ENCODE data around the gene LPAR6.

LPAR6 gene

GRCh38 chr13:48443442-48444208 lies 30.7 kb upstream of the LPAR6 start:
- TF ChIP-seq ISL1 (CRISPR knock-in tag; IDR thresholded peaks at IDR 0.05), result no peak
- no peak for TF ChIP-seq TCF4 (CRISPR knock-in tag; IDR thresholded peaks at IDR 0.05; ENCODE audit: borderline replicate concordance)
- no peak for TF ChIP-seq SNAI2 (CRISPR knock-in tag; IDR thresholded peaks at IDR 0.05)
- TF ChIP-seq ZFP3 (CRISPR knock-in tag; IDR thresholded peaks at IDR 0.05), result no peak
- no peak for TF ChIP-seq CSDC2 (CRISPR knock-in tag; IDR thresholded peaks at IDR 0.05)
- TF ChIP-seq CSRNP3 (CRISPR knock-in tag; IDR thresholded peaks at IDR 0.05), result no peak
- TF ChIP-seq GLIS3 (CRISPR knock-in tag; IDR thresholded peaks at IDR 0.05), result no peak
- TF ChIP-seq ZNF70 (CRISPR knock-in tag; IDR thresholded peaks at IDR 0.05), result no peak
- TF ChIP-seq ARNTL (CRISPR knock-in tag; IDR thresholded peaks at IDR 0.05; ENCODE audit: borderline replicate concordance, low read depth), result no peak
- TF ChIP-seq ZNF565 (CRISPR knock-in tag; conservative IDR thresholded peaks at IDR 0.05; ENCODE audit: low read depth), result no peak
- TF ChIP-seq OSR1 (CRISPR knock-in tag; IDR thresholded peaks at IDR 0.05), result no peak
- TF ChIP-seq ZFP30 (CRISPR knock-in tag; IDR thresholded peaks at IDR 0.05), result no peak
- ATAC-seq, result no peak

- no peak; the same call in 1 of the 3 replicates for ATAC-seq
- TF ChIP-seq CREB5 (CRISPR knock-in tag; IDR thresholded peaks at IDR 0.05; ENCODE audit: low read depth) (no peak), ZNF8 (CRISPR knock-in tag; IDR thresholded peaks at IDR 0.05) (no peak)
These were observed 24.5 kb upstream of the LPAR6 start for GRCh38 chr13:48437371-48437770.

GRCh38 chr13:48436661-48437288 lies 23.9 kb upstream of the LPAR6 start:
- ATAC-seq, result no peak
- TF ChIP-seq ZNF565 (CRISPR knock-in tag; conservative IDR thresholded peaks at IDR 0.05; ENCODE audit: low read depth), result no peak

- no peak for ATAC-seq
- TF ChIP-seq ZNF565 (CRISPR knock-in tag; conservative IDR thresholded peaks at IDR 0.05; ENCODE audit: low read depth) (no peak), TOX (CRISPR knock-in tag; IDR thresholded peaks at IDR 0.05; ENCODE audit: borderline replicate concordance) (no peak), OSR1 (CRISPR knock-in tag; IDR thresholded peaks at IDR 0.05) (no peak), ZNF8 (CRISPR knock-in tag; IDR thresholded peaks at IDR 0.05) (no peak), POU6F1 (CRISPR knock-in tag; IDR thresholded peaks at IDR 0.05; ENCODE audit: borderline replicate concordance, low read depth) (no peak), CSDC2 (CRISPR knock-in tag; IDR thresholded peaks at IDR 0.05) (no peak), GLIS3 (CRISPR knock-in tag; IDR thresholded peaks at IDR 0.05) (no peak)
These were observed 21.3 kb upstream of the LPAR6 start for GRCh38 chr13:48434200-48434599.

GRCh38 chr13:48431987-48432615 lies 19.2 kb upstream of the LPAR6 start:
- TF ChIP-seq OSR1 (CRISPR knock-in tag; IDR thresholded peaks at IDR 0.05) (no peak), ZFP3 (CRISPR knock-in tag; IDR thresholded peaks at IDR 0.05) (no peak), TOX (CRISPR knock-in tag; IDR thresholded peaks at IDR 0.05; ENCODE audit: borderline replicate concordance) (no peak), TCF4 (CRISPR knock-in tag; IDR thresholded peaks at IDR 0.05; ENCODE audit: borderline replicate concordance) (no peak), ZC3H10 (CRISPR knock-in tag; IDR thresholded peaks at IDR 0.05) (no peak)
- peak; percentile 66 for ATAC-seq

- peak; percentile 74 for ATAC-seq
- TF ChIP-seq POU6F1 (CRISPR knock-in tag; IDR thresholded peaks at IDR 0.05; ENCODE audit: borderline replicate concordance, low read depth) (no peak), ARNTL (CRISPR knock-in tag; IDR thresholded peaks at IDR 0.05; ENCODE audit: borderline replicate concordance, low read depth) (no peak), PPARA (CRISPR knock-in tag; IDR thresholded peaks at IDR 0.05; ENCODE audit: borderline replicate concordance) (no peak), CREB5 (CRISPR knock-in tag; IDR thresholded peaks at IDR 0.05; ENCODE audit: low read depth) (no peak), ZNF565 (CRISPR knock-in tag; conservative IDR thresholded peaks at IDR 0.05; ENCODE audit: low read depth) (no peak), PATZ1 (CRISPR knock-in tag; IDR thresholded peaks at IDR 0.05; ENCODE audit: borderline replicate concordance) (no peak), SNAI2 (CRISPR knock-in tag; IDR thresholded peaks at IDR 0.05) (no peak), ISL1 (CRISPR knock-in tag; IDR thresholded peaks at IDR 0.05) (no peak), TOX (CRISPR knock-in tag; IDR thresholded peaks at IDR 0.05; ENCODE audit: borderline replicate concordance) (no peak), OSR1 (CRISPR knock-in tag; IDR thresholded peaks at IDR 0.05) (no peak), ZFP30 (CRISPR knock-in tag; IDR thresholded peaks at IDR 0.05) (no peak), ZNF70 (CRISPR knock-in tag; IDR thresholded peaks at IDR 0.05) (no peak), ZNF8 (CRISPR knock-in tag; IDR thresholded peaks at IDR 0.05) (no peak)
These were observed 18.5 kb upstream of the LPAR6 start for GRCh38 chr13:48431431-48431830.
